ENCODE results near the gene GPR21.

The GPR21 gene

DNA sequence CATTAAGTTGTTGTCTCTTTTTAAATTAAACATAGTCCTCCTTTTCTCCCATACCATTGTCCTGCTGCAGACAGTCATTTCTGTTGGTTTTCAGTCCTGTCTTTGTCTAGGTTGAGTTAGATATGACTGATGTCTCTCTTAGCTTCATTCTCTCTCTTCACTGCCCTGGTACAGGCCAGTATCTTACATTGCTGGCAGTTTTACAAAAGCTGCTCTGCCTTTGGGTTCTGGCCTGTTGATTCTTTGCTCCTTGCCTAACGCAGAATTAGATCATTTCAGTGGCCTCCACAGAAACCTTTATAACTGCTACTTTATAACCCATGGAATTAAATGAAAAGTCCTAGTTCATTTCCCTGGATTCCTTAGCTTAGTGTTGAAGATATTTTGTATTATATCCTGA lies 33.7 kb downstream of the GPR21 start:
- DNase-seq, result no peak

- no peak for DNase-seq
Measured at GRCh38 chr9:123069010-123069481, 35.6 kb downstream of the GPR21 start.

DNA sequence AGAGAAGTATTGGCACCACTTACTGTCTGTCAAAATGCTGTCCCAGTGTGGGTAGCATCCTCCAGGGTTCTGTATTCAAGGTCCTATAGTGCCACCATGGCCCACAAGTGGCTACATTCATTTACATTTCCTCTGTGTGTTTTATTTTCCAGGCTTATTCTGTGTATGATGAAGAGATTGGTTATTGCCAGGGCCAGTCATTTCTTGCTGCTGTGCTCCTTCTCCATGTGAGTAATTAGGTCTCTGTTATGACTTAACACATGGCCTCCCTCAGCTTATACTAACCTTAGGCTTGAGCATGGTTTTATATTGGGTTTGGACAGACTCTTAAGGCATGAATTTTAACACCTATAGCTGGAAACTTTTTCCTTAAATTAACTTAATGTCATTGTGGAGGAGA lies 36.7 kb downstream of the GPR21 start:
- DNase-seq, result no peak

GRCh38 chr9:123072407-123072995 lies 39.0 kb downstream of the GPR21 start:
- DNase-seq, result no peak

DNA sequence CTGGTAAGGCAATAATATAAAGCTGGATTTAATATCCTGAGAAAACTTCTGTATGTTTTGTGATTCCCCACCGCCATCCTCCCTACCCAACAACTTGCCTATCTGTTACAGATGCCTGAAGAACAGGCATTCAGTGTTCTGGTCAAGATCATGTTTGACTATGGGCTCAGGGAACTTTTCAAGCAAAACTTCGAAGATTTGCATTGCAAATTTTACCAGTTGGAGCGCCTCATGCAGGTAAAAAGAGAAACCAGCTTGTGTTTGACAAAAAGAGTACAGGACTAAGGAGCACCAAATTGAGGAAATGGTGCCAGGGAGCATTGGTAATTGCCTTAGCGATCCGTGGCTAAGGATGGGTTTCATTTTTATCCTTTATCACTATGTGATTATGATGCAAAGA lies 40.0 kb downstream of the GPR21 start:
- DNase-seq, result no peak

GRCh38 chr9:123073991-123074422 lies 40.5 kb downstream of the GPR21 start:
- DNase-seq, result no peak

GRCh38 chr9:123074628-123075027 lies 41.2 kb downstream of the GPR21 start:
- DNase-seq, result no peak

DNA sequence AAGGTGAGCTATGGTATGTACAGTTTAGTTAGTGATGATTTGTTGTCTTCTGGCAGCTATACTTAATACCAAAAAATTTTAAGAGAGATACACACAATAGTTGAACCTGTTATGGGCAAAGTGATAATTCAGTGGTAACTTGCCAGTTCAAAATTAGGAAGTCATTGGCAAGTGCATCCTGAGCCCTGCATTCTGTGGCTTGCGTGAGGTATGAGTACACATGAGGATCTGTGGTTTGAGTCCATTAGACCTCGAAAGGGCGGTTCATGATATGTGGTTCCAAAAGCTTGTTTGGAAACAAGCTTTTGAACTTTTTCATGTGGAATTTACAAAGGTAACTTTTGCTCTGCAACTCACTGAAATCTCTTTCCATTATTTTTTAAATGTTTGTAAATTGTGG lies 47.0 kb downstream of the GPR21 start:
- no peak for DNase-seq

DNA sequence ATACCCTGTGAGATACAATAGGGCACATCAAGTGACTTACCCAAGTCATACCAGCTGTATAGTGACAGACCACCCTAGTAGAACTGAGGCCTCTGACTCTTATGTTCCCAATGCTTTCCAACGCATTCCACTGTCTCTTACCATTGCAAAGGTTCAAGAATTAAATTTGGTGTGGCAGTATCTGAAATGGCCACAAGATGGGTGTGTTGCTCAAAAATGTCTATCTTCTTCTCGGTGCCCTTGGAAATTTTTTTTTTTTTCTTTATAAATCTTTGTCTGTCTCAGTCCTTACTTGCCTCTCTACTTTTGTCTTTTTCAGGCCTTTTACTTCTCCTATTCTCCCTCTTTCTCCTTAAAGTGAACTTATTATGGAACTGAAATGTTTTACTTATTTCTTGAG lies 48.4 kb downstream of the GPR21 start:
- DNase-seq, result no peak

- no peak for DNase-seq
Measured at GRCh38 chr9:123083680-123084079, 50.2 kb downstream of the GPR21 start.

DNA sequence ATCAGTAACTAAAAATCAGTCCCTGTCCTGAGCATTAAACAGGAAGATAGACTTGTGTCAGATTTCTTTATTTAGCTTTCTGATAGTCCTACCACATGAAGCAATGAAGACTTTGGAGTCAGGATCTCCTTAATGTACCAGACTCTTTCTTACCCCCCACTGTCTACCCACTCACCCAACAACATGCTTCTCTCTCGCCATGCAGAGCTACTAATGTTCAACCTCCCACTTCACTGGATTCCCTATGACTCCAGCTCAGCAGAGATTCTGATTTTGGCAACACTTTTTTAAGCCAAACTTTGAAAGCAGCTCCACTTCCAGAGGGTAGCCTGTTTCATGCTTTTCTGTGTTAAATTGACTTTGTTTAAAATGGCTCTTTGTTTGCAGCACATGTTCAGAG lies 50.8 kb downstream of the GPR21 start:
- no peak for DNase-seq
